MM.1S (cell line): ENCODE measurements around the gene TSPEAR.

Experiments
- DNase-seq: peaks from one replicate; pipeline ENCODE4 v3.0.0-alpha.2; 2015
- H2AFZ ChIP-seq: fragments of 300-600 bp; sonication (generic); 2 replicates; pipeline ENCODE4 v1.6.0; 2016; ENCODE audit warnings: antibody characterized with exemption, low read length
- H3F3A ChIP-seq: fragments of 300-600 bp; sonication (generic); 2 replicates; pipeline ENCODE4 v1.6.1; 2016; ENCODE audit warnings: mild to moderate bottlenecking, antibody characterized with exemption, low read length, moderate library complexity, mixed read lengths; ENCODE audit not compliant: insufficient read depth
- H3K27ac ChIP-seq: fragments of 300-600 bp; sonication (generic); 2 replicates; pipeline ENCODE4 v1.5.1; 2016; ENCODE audit warnings: mild to moderate bottlenecking, low read length
- H3K27me3 ChIP-seq: fragments of 300-600 bp; sonication (generic); replicated peaks from 2 replicates; pipeline ENCODE4 v1.6.0; 2016; ENCODE audit warnings: low read length; ENCODE audit not compliant: insufficient read depth
- H3K36me3 ChIP-seq: fragments of 300-600 bp; sonication (generic); replicated peaks from 2 replicates; pipeline ENCODE4 v1.6.1; 2016; ENCODE audit warnings: mild to moderate bottlenecking, low read length, mixed read lengths; ENCODE audit not compliant: insufficient read depth
- H3K4me1 ChIP-seq: fragments of 300-600 bp; sonication (generic); 2 replicates; pipeline ENCODE4 v1.6.1; 2016; ENCODE audit warnings: low read length, mixed read lengths
- H3K4me2 ChIP-seq: fragments of 300-600 bp; sonication (generic); 2 replicates; pipeline ENCODE4 v1.6.0; 2016; ENCODE audit warnings: low read depth, low read length
- H3K4me3 ChIP-seq: fragments of 300-600 bp; sonication (generic); 2 replicates; pipeline ENCODE4 v1.5.1; 2016; ENCODE audit warnings: low read length, mixed read lengths
- H3K79me2 ChIP-seq: fragments of 300-600 bp; sonication (generic); 2 replicates; pipeline ENCODE4 v1.6.1; 2016; ENCODE audit warnings: mixed run types, low read length, mixed read lengths
- H3K9ac ChIP-seq: fragments of 300-600 bp; sonication (generic); 2 replicates; pipeline ENCODE4 v1.6.1; 2016; ENCODE audit warnings: low read length, mixed read lengths
- H3K9me2 ChIP-seq: fragments of 300-600 bp; sonication (generic); replicated peaks from 2 replicates; pipeline ENCODE4 v1.6.1; 2016; ENCODE audit warnings: mild to moderate bottlenecking, low read length, mixed read lengths; ENCODE audit not compliant: insufficient read depth
- H3K9me3 ChIP-seq: fragments of 300-600 bp; sonication (generic); replicated peaks from 2 replicates; pipeline ENCODE4 v1.6.1; 2016; ENCODE audit warnings: mild to moderate bottlenecking, low read length, mixed read lengths; ENCODE audit not compliant: insufficient read depth
- H4K20me1 ChIP-seq: fragments of 300-600 bp; sonication (generic); 2 replicates; pipeline ENCODE4 v1.6.1; 2016; ENCODE audit warnings: mild to moderate bottlenecking, low read length, moderate library complexity, mixed read lengths; ENCODE audit not compliant: insufficient read depth
- CTCF ChIP-seq: fragments of 300-600 bp; sonication (generic); IDR thresholded peaks from 2 replicates; pipeline ENCODE4 v1.5.1; 2016; ENCODE audit warnings: antibody characterized with exemption, low read length, mixed read lengths
- EZH2 ChIP-seq: fragments of 300-600 bp; sonication (generic); optimal IDR thresholded peaks from 2 replicates; pipeline ENCODE3; 2017; ENCODE audit warnings: low read depth, mild to moderate bottlenecking, antibody characterized with exemption, low read length, mixed read lengths
- EZH2phosphoT487 ChIP-seq: fragments of 300-600 bp; sonication (generic); IDR thresholded peaks from 2 replicates; pipeline ENCODE4 v1.6.1; 2018; ENCODE audit warnings: antibody characterized with exemption, low read length

TSPEAR gene

DNA sequence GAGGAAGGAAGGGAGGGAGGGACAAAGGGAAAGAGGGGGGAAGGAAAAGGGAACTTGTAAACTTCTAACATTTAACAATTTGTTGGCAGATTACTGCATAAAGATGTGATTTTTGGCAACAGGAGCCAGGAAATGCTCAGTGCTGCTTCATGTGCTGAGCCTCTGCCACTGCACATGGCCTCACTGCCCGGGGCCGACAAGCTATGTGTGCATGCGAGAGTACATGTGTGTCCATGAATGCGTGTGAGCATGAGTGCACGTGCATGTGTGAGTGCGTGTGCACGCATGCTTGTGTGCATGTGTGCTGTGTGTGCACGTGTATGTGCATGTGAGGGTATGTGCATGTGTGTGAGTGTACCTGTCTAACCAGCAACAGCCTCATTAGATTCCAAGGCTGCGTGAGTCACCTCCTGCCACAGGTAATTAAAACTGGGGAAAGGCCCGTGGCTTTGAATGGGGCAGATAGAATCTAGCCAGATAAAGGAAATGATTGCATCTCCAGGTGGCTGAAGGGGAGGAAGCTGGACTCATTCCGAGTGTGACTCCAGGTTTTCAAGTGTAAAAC, 41.4 kb upstream of the TSPEAR start:
- H3K27me3 ChIP-seq: peaks cover 98% of the 10 kb centered on the region
- no peaks in the 10 kb centered on the region for H3K36me3 ChIP-seq

DNA sequence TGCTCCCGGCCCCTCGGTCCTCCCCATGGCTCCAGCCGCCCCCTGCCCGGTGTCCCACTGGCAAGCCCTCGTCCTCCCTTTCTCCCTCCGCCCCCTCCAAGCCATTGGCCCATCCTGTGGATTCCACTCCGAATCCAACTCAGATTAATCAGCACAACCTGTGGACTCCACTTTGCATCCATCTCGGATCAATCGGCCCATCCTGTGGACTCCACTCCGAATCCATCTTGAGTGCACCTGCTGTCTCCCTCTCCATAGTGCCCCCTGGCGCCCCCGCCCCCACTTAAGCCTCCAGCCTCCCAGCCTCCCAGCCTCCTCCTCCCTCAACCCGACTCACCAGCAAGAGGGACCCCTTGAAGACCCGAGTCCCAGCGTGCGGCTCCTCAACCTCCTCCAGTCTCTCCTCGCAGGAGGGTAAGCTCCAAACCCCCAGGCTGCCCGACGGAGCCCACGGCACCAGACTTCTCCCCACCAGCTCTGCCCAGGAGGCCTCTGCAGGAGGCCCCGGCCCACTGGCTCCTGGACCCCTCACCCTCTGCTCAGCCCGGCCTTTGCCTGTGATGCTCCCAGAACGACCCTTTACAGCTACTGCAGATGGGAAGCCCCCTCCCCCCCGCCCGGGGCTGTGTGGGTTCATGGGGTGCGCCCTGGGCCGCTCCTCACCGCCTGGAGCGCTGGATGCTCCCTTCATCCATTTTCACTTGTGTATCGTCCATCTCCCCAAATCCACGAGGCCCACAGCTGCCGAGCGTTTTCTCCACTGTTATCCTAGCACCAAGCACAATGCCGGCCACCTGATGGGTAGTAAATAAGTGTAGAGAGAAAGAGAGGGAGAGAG, 40.6 kb upstream of the TSPEAR start:
- Histone ChIP-seq H3K79me2 (no peaks in the 10 kb centered on the region), H3K27ac (no peak overlapping the region), H4K20me1 (no peaks in the 10 kb centered on the region), H3K9me2 (no peaks in the 10 kb centered on the region), H3K27me3 (peaks cover 99% of the 10 kb centered on the region), H3K36me3 (no peaks in the 10 kb centered on the region), H3K4me3 (no peak overlapping the region), H3F3A (no peaks in the 10 kb centered on the region), H2AFZ (no peak overlapping the region), H3K4me2 (no peak overlapping the region), H3K4me1 (no peaks in the 10 kb centered on the region), H3K9ac (no peak overlapping the region), H3K9me3 (no peaks in the 10 kb centered on the region)
- DNase-seq: no peak
- TF ChIP-seq CTCF (no peak), EZH2 (no peak), EZH2phosphoT487 (no peak)

More for the DNA sequence above, 41.4 kb upstream of the TSPEAR start:
- no peaks in the 10 kb centered on the region for H3K9me3 ChIP-seq
- no peak overlapping the region for H3K4me2 ChIP-seq
- H3K79me2 ChIP-seq: no peaks in the 10 kb centered on the region
- no peak overlapping the region for H3K4me3 ChIP-seq
- no peak overlapping the region for H2AFZ ChIP-seq
- DNase-seq: no peak
- no peaks in the 10 kb centered on the region for H4K20me1 ChIP-seq
- H3F3A ChIP-seq: no peaks in the 10 kb centered on the region
- H3K4me1 ChIP-seq: no peaks in the 10 kb centered on the region
- H3K9ac ChIP-seq: no peak overlapping the region
- H3K9me2 ChIP-seq: no peaks in the 10 kb centered on the region
- TF ChIP-seq EZH2 (no peak), EZH2phosphoT487 (no peak), CTCF (no peak)
- H3K27ac ChIP-seq: no peak overlapping the region

DNA sequence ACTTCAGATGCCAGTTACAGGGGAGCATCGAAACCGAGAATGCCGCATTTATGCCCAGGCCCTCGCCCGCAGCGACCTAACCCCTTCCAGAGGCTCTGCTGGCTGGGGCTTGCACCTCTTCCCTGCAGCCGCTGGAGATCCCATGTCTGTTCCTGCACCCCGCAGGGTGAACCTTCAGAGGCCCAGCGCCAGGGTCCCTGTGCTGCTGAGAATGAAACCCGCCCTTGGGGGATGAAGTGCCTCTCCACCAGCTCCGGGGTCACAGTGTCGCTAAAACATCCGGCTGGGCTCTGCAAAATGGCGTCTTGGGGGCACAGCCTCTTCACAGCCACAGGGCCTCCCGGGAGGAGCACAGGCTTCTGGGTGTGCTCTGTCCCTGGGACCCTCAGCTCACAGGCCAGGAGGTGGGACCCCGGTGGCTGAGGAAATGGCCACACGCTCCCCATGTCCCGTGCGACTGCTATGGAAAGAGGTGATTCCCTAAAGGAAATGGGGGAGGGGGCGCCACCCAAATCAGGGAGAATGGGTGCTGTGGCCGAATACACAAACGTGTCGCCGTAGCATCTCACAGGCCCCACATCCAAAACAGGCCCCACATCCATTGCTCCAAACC, 39.9 kb upstream of the TSPEAR start:
- Histone ChIP-seq H3K9me2 (no peaks in the 10 kb centered on the region), H3K4me2 (no peak overlapping the region), H3K79me2 (no peaks in the 10 kb centered on the region), H3K27ac (no peak overlapping the region), H3K36me3 (no peaks in the 10 kb centered on the region), H3K27me3 (peaks cover 99% of the 10 kb centered on the region), H3F3A (no peaks in the 10 kb centered on the region), H2AFZ (no peak overlapping the region), H3K4me1 (no peaks in the 10 kb centered on the region), H4K20me1 (no peaks in the 10 kb centered on the region), H3K4me3 (no peak overlapping the region), H3K9me3 (no peaks in the 10 kb centered on the region), H3K9ac (no peak overlapping the region)
- TF ChIP-seq EZH2 (no peak), EZH2phosphoT487 (no peak), CTCF (no peak)
- no peak for DNase-seq
